ENCODE data around the gene CNTN1. TPM values are rescaled to one million over a fixed set of nuclear protein-coding genes. Genes with fewer than 3 reads are reported as not detected.

CNTN1 gene
- total RNA-seq, 2 donors from 2014 or later, result 0.61 to 3.1 TPM

- ATAC-seq (no peak), DNase-seq (no peak)
- intact Hi-C loops (cut with DNase I, micrococcal nuclease), result no loop called here
Measured at GRCh38 chr12:40917561-40917960, 225.3 kb downstream of the CNTN1 start.

- intact Hi-C loops (cut with DNase I, micrococcal nuclease), result loop anchor here in 1 of 2 donors (5.0 kb wide), 1 partner anchor 299 kb away; no protein-coding TSS in a partner anchor
- DNase-seq (no peak), ATAC-seq (no peak)
Measured at GRCh38 chr12:40921563-40922163, 229.4 kb downstream of the CNTN1 start.

GRCh38 chr12:40937891-40938290 lies 245.7 kb downstream of the CNTN1 start:
- intact Hi-C loops (cut with DNase I, micrococcal nuclease), result no loop called here
- DNase-seq (no peak), ATAC-seq (no peak)

GRCh38 chr12:40942326-40942725 lies 250.1 kb downstream of the CNTN1 start:
- no peak for ATAC-seq
- no peak for DNase-seq
- intact Hi-C loops (cut with DNase I, micrococcal nuclease), result no loop called here

- ATAC-seq (no peak), DNase-seq (no peak)
- intact Hi-C loops (cut with DNase I, micrococcal nuclease), result loop anchor here in 1 of 2 donors (5.0 kb wide), 1 partner anchor 1082 kb away; no protein-coding TSS in a partner anchor
Measured at GRCh38 chr12:40945772-40946171, 253.5 kb downstream of the CNTN1 start.

- ATAC-seq (no peak), DNase-seq (no peak)
- intact Hi-C loops (cut with DNase I, micrococcal nuclease), result loop anchor here in 1 of 2 donors (5.0 kb wide), 1 partner anchor 1081 kb away; no protein-coding TSS in a partner anchor
Measured at GRCh38 chr12:40946612-40947194, 254.5 kb downstream of the CNTN1 start.

GRCh38 chr12:40947797-40948196 lies 255.6 kb downstream of the CNTN1 start:
- no peak for ATAC-seq
- no peak for DNase-seq
- intact Hi-C loops (cut with DNase I, micrococcal nuclease), result loop anchor here in 1 of 2 donors (5.0 kb wide), 1 partner anchor 1080 kb away; no protein-coding TSS in a partner anchor

GRCh38 chr12:40953076-40953475 lies 260.8 kb downstream of the CNTN1 start:
- intact Hi-C loops (cut with DNase I, micrococcal nuclease), result no loop called here
- ATAC-seq, result no peak
- DNase-seq, result no peak

GRCh38 chr12:40957417-40957816 lies 265.2 kb downstream of the CNTN1 start:
- intact Hi-C loops (cut with DNase I, micrococcal nuclease), result no loop called here
- ATAC-seq (no peak), DNase-seq (no peak)

- DNase-seq (no peak), ATAC-seq (no peak)
- intact Hi-C loops (cut with DNase I, micrococcal nuclease), result no loop called here
Measured at GRCh38 chr12:40959041-40959440, 266.8 kb downstream of the CNTN1 start.

- intact Hi-C loops (cut with DNase I, micrococcal nuclease), result no loop called here
- ATAC-seq (no peak), DNase-seq (no peak)
Measured at GRCh38 chr12:40963751-40964150, 271.5 kb downstream of the CNTN1 start.

GRCh38 chr12:40969796-40970195 lies 277.6 kb downstream of the CNTN1 start:
- no peak for ATAC-seq
- DNase-seq, result no peak
- intact Hi-C loops (cut with DNase I, micrococcal nuclease), result no loop called here

GRCh38 chr12:40970320-40970907 lies 278.2 kb downstream of the CNTN1 start:
- no peak for ATAC-seq
- DNase-seq, result no peak
- intact Hi-C loops (cut with DNase I, micrococcal nuclease), result no loop called here

GRCh38 chr12:40971911-40972310 lies 279.7 kb downstream of the CNTN1 start:
- ATAC-seq (no peak), DNase-seq (no peak)
- intact Hi-C loops (cut with DNase I, micrococcal nuclease), result no loop called here

- ATAC-seq (no peak), DNase-seq (no peak)
- intact Hi-C loops (cut with DNase I, micrococcal nuclease), result no loop called here
Measured at GRCh38 chr12:40976546-40976945, 284.3 kb downstream of the CNTN1 start.

- intact Hi-C loops (cut with DNase I, micrococcal nuclease), result no loop called here
- no peak for DNase-seq
- no peak for ATAC-seq
Measured at GRCh38 chr12:40980427-40980961, 288.3 kb downstream of the CNTN1 start.

- ATAC-seq, result no peak
- DNase-seq, result no peak
- intact Hi-C loops (cut with DNase I, micrococcal nuclease), result no loop called here
Measured at GRCh38 chr12:40986001-40986400, 293.8 kb downstream of the CNTN1 start.

- intact Hi-C loops (cut with DNase I, micrococcal nuclease), result no loop called here
- ATAC-seq, result no peak
- no peak for DNase-seq
Measured at GRCh38 chr12:40988355-40988754, 296.1 kb downstream of the CNTN1 start.

GRCh38 chr12:40988824-40989223 lies 296.6 kb downstream of the CNTN1 start:
- DNase-seq (no peak), ATAC-seq (no peak)
- intact Hi-C loops (cut with DNase I, micrococcal nuclease), result no loop called here

- DNase-seq, result no peak
- no peak for ATAC-seq
- intact Hi-C loops (cut with DNase I, micrococcal nuclease), result no loop called here
Measured at GRCh38 chr12:40989785-40990184, 297.5 kb downstream of the CNTN1 start.

Data from left colon (tissue), 2 donors.